Nasal cavity respiratory epithelium epithelial cell of viscerocranial mucosa (primary cell): ENCODE data around the gene ATP6V0A4. TPM values are rescaled to one million over a fixed set of nuclear protein-coding genes. Genes with fewer than 3 reads are reported as not detected.

ENCODE experiments used
- total RNA-seq: library from RNA; depleted of rRNA; stranded (reverse); fragments of >200 nt; gene quantifications from 2 replicates; pipeline ENCODE4 v1.2.3, GENCODE V29; 2014

ATP6V0A4 gene
- 0.07 TPM in 1 of 2 replicates, not detected in the other for total RNA-seq

DNA sequence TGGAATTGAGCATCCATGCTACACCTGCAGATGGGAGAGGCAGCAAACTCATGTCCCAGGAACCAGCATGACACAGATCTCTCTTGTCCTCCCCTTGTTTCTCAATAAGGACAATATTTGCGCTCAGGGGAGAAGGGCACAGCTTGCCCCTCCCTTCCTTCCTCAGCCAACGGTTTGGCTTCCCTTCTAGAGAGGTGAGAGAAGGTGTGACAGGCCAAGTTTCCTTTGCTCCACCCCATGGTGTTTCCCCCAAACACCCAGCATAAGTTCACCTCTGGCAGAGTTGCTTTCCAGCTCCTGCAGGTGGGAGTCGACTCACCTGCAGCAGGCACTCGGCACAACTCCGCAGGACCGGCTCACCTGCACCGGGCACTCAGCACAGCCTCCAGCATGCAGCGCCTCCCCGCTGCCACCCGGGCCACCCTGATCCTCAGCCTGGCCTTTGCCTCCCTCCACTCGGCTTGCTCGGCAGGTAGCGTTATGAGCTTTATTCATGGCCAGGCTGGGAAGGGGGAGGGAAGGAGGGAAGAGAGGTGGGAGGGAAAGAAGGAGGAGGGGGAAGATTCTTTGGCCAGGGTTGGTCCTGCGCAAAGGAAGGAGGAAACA, at the start of gene ATP6V0A4, which contains the start of gene TMEM213:
Gene ATP6V0A4 (minus strand): TSS at position 482 of the 606 bp plus-strand sequence. CDS start 26,949 bp downstream, outside the sequence.
Gene TMEM213 (plus strand): TSS at position 280 of the 606 bp plus-strand sequence. CDS start 111 bp downstream, at position 391.

DNA sequence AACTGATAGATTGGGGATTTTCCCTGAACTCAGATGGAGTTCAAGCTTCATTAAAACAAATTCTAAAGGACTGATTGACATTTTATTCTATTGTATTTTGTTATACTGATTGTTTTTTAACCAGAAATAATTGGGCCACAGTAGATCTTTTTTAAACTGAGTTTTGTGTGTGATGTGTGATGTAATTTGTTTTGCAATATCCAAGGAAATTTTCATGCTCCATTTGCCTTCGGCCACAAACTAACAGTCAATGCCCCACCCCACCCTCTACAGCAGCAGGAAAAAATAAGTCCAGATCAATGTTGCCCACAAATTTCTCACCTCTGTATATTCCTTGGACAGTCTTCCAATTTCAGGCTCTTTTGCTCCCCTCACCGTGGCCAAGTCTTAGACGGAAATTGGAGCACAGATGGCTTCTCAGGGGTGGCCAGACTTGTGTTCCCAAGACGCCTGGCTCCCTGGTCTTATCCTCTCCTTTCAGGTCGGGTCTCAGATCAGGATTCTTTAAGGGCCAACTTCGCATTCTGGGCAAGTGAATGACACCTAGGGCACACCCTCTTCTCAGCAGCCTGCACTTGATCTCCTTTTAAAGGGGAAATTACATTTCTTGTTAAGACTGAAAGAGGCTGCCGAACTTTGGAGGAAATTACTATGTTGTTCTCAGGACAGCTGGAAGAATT, 97.0 kb downstream of the ATP6V0A4 start, which contains the start of gene SVOPL:
Gene SVOPL (minus strand): TSS at position 506 of the 680 bp plus-strand sequence. CDS start 22,317 bp downstream, outside the sequence.

Other genes with a start within 250 kb of the ATP6V0A4 start
- gene SVOPL, start 96.8 kb downstream of the ATP6V0A4 start, total RNA-seq: 0.78 TPM in 1 of 2 replicates, not detected in the other
- not detected in 2 replicates for gene TMEM213, start 202 bp downstream of the ATP6V0A4 start, total RNA-seq
- under 0.01 and 2.2 TPM in 2 replicates for gene KIAA1549, start 183.2 kb upstream of the ATP6V0A4 start, total RNA-seq
- gene ZC3HAV1L, start 237.8 kb upstream of the ATP6V0A4 start, total RNA-seq: 4.8 and 19.4 TPM in 2 replicates